H9 (cell line): ENCODE measurements around the gene SLC25A3. TPM values are rescaled to one million over a fixed set of nuclear protein-coding genes. Genes with fewer than 3 reads are reported as not detected.

Source experiments
- DNase-seq: peaks from one replicate; pipeline ENCODE4 v3.0.0-alpha.2; 2017
- H2AFZ ChIP-seq: one replicate; pipeline ENCODE4 v1.6.1; 2013; ENCODE audit warnings: mild to moderate bottlenecking, low read length, control low read depth, moderate library complexity
- H2AK5ac ChIP-seq: 2 replicates; pipeline ENCODE4 v1.6.1; 2013; ENCODE audit warnings: low read length, control low read depth, mixed read lengths; ENCODE audit not compliant: insufficient read length
- H2BK120ac ChIP-seq: one replicate; pipeline ENCODE4 v1.6.1; 2013; ENCODE audit warnings: low read depth, mild to moderate bottlenecking, low read length, control low read depth, inconsistent platforms; ENCODE audit not compliant: poor library complexity, severe bottlenecking
- H2BK12ac ChIP-seq: 2 replicates; pipeline ENCODE4 v1.6.1; 2013; ENCODE audit warnings: low read length, control low read depth, mixed read lengths, low read depth; ENCODE audit not compliant: insufficient read length
- H2BK15ac ChIP-seq: 2 replicates; pipeline ENCODE4 v1.6.1; 2013; ENCODE audit warnings: low read depth, low read length, control low read depth
- H2BK20ac ChIP-seq: one replicate; pipeline ENCODE4 v1.6.1; 2013; ENCODE audit warnings: low read depth, mild to moderate bottlenecking, low read length, control low read depth, inconsistent platforms; ENCODE audit not compliant: poor library complexity, severe bottlenecking
- H2BK5ac ChIP-seq: 2 replicates; pipeline ENCODE4 v1.6.1; 2013; ENCODE audit warnings: low read length, control low read depth, mixed read lengths; ENCODE audit not compliant: insufficient read length
- H3K14ac ChIP-seq: 2 replicates; pipeline ENCODE4 v1.6.1; 2013; ENCODE audit warnings: low read length, control low read depth; ENCODE audit not compliant: insufficient read depth
- H3K18ac ChIP-seq: 2 replicates; pipeline ENCODE4 v1.6.1; 2013; ENCODE audit warnings: low read depth, mild to moderate bottlenecking, mixed read lengths, low read length, control low read depth; ENCODE audit not compliant: insufficient read length
- H3K23ac ChIP-seq: 2 replicates; pipeline ENCODE4 v1.6.1; 2013; ENCODE audit warnings: low read length, control low read depth, mixed read lengths, low read depth; ENCODE audit not compliant: insufficient read length
- H3K23me2 ChIP-seq: 2 replicates; pipeline ENCODE4 v1.6.1; 2013; ENCODE audit warnings: low read depth, mild to moderate bottlenecking, mixed read lengths, low read length, control low read depth; ENCODE audit not compliant: insufficient read length, poor library complexity, severe bottlenecking
- H3K27ac ChIP-seq: 2 replicates; pipeline ENCODE4 v1.5.1; 2013; ENCODE audit warnings: low read length, control low read depth, mixed read lengths, low read depth; ENCODE audit not compliant: insufficient read length
- H3K27me3 ChIP-seq: 2 replicates; pipeline ENCODE4 v1.6.1; 2013; ENCODE audit warnings: low read length, control low read depth, inconsistent platforms; ENCODE audit not compliant: insufficient read depth
- H3K4ac ChIP-seq: 2 replicates; pipeline ENCODE4 v1.6.1; 2013; ENCODE audit warnings: low read depth, mild to moderate bottlenecking, control low read depth, inconsistent platforms, low read length, moderate library complexity
- H3K4me1 ChIP-seq: 2 replicates; pipeline ENCODE4 v1.6.1; 2013; ENCODE audit warnings: low read length, control low read depth, inconsistent platforms; ENCODE audit not compliant: insufficient read depth
- H3K4me2 ChIP-seq: 2 replicates; pipeline ENCODE4 v1.6.1; 2013; ENCODE audit warnings: low read length, control low read depth, mixed read lengths; ENCODE audit not compliant: insufficient read length, insufficient read depth
- H3K56ac ChIP-seq: 2 replicates; pipeline ENCODE4 v1.6.1; 2013; ENCODE audit warnings: low read depth, mild to moderate bottlenecking, mixed read lengths, low read length, control low read depth; ENCODE audit not compliant: insufficient read length
- H3K79me1 ChIP-seq: 2 replicates; pipeline ENCODE4 v1.6.1; 2013; ENCODE audit warnings: low read depth, mild to moderate bottlenecking, moderate library complexity, low read length, control low read depth, inconsistent platforms; ENCODE audit not compliant: insufficient read depth, poor library complexity, severe bottlenecking
- H3K79me2 ChIP-seq: 2 replicates; pipeline ENCODE4 v1.6.1; 2013; ENCODE audit warnings: low read length, control low read depth, inconsistent platforms; ENCODE audit not compliant: insufficient read depth
- H3K9ac ChIP-seq: 2 replicates; pipeline ENCODE4 v1.6.1; 2013; ENCODE audit warnings: low read length, control low read depth, mixed read lengths; ENCODE audit not compliant: insufficient read length; ENCODE audit errors: extremely low read depth
- H3K9me3 ChIP-seq: one replicate; pipeline ENCODE4 v1.6.1; 2013; ENCODE audit warnings: low read depth, low read length, inconsistent platforms; ENCODE audit not compliant: control insufficient read depth
- H3T11ph ChIP-seq: one replicate; pipeline ENCODE4 v1.6.1; 2013; ENCODE audit warnings: mild to moderate bottlenecking, low read length, control low read depth, inconsistent platforms
- H4K20me1 ChIP-seq: one replicate; pipeline ENCODE4 v1.6.1; 2013; ENCODE audit not compliant: control insufficient read depth, insufficient read length, insufficient read depth
- H4K5ac ChIP-seq: 2 replicates; pipeline ENCODE4 v1.6.1; 2013; ENCODE audit warnings: low read depth, mild to moderate bottlenecking, mixed read lengths, low read length, control low read depth; ENCODE audit not compliant: insufficient read length
- H4K8ac ChIP-seq: replicated peaks from 2 replicates; pipeline ENCODE4 v1.6.1; 2013; ENCODE audit warnings: low read length, control low read depth, mixed read lengths, low read depth; ENCODE audit not compliant: insufficient read length
- H4K91ac ChIP-seq: 2 replicates; pipeline ENCODE4 v1.6.1; 2013; ENCODE audit warnings: low read depth, mild to moderate bottlenecking, moderate library complexity, mixed read lengths, low read length, control low read depth; ENCODE audit not compliant: insufficient read length
- H3K27ac Mint-ChIP-seq, 3 experiments: 2 replicates in 2 of 3; 3 replicates in 1 of 3; pipeline ENCODE4 v1.8.0; 2020 to 2021; ENCODE audit warnings: mixed read lengths in 3 of 3, mild to moderate bottlenecking in 1 of 3, moderate library complexity in 1 of 3
- H3K27me3 Mint-ChIP-seq: 2 replicates; pipeline ENCODE4 v1.8.0; 2021; ENCODE audit warnings: low read depth, mild to moderate bottlenecking, moderate library complexity, mixed read lengths
- H3K36me3 Mint-ChIP-seq, 3 experiments: 2 replicates in 2 of 3; 3 replicates in 1 of 3; pipeline ENCODE4 v1.8.0; 2020 to 2021; ENCODE audit warnings: low read depth in 3 of 3, mixed read lengths in 3 of 3; ENCODE audit not compliant: insufficient read depth in 1 of 3
- H3K4me1 Mint-ChIP-seq, 2 experiments: 2 replicates each; pipeline ENCODE4 v1.8.0; 2020; ENCODE audit warnings: mixed read lengths in 2 of 2
- H3K4me3 Mint-ChIP-seq, 2 experiments: 2 replicates in 1 of 2; 3 replicates in 1 of 2; pipeline ENCODE4 v1.8.0; 2020 to 2021; ENCODE audit warnings: mild to moderate bottlenecking in 2 of 2, mixed read lengths in 2 of 2, moderate library complexity in 1 of 2
- H3K9me3 Mint-ChIP-seq, 2 experiments: 2 replicates in 1 of 2; 3 replicates in 1 of 2; pipeline ENCODE4 v1.8.0; 2020; ENCODE audit warnings: mild to moderate bottlenecking in 2 of 2, mixed read lengths in 2 of 2, moderate library complexity in 1 of 2
- WGBS: extraction: QIAGEN DNeasy Blood & Tissue Kit; methylation state at CpG from one replicate; pipeline ENCODE4 v1.1.7; 2013; ENCODE audit warnings: missing lambda C conversion rate, low lambda C conversion rate, mixed read lengths; ENCODE audit not compliant: insufficient read length; ENCODE audit errors: extremely low coverage; 5-methylcytosine and 5-hydroxymethylcytosine counted together
- total RNA-seq: library from RNA; stranded (reverse); gene quantifications from 2 replicates; pipeline ENCODE4 v1.2.1, GENCODE V29; 2021
- TF ChIP-seq, protein P1 (sequence below): fragments of 200-600 bp; sonication (generic); conservative IDR thresholded peaks from 3 replicates; pipeline ENCODE4 v1.8.0; 2021; ENCODE audit warnings: antibody characterized with exemption, mild to moderate bottlenecking

The SLC25A3 gene
- total RNA-seq, 1 experiment from 2014 or later: 673 TPM

DNA sequence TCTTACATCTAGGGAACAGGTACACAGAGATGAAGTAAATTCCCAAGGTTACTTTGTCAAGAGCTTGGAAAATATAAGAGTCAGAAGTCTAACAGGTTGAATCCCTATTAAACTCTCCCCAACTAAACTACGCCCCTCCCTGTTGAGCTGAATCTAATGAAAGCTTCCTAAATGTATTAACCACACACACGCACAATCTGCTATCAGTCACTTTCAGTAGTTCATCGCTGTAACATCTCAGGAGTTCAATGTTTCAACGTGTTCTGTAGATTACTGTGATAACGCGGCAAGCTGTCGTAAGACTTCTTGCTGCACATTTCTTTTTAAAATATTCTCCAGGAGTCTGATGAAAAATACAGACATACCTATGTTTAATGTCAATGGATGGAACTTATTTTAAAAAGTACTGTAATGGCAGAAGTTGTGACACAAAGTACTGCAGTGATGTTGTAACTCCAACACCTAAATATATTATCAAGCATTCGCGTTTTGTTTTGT lies 612 bp upstream of the SLC25A3 start:
- Histone ChIP-seq H3K23ac (no peak overlapping the region), H2AFZ (no peak overlapping the region), H4K5ac (no peak overlapping the region), H3K27ac (no peak overlapping the region), H4K20me1 (no peaks in the 10 kb centered on the region), H3K23me2 (peaks cover 3% of the 10 kb centered on the region), H2AK5ac (no peak overlapping the region), H2BK120ac (no peak overlapping the region), H2BK12ac (no peak overlapping the region), H3K18ac (peak overlapping the region; percentile 32), H3K4me2 (peak overlapping the region; percentile 64), H3K56ac (no peak overlapping the region), H4K91ac (no peak overlapping the region), H3K79me1 (no peaks in the 10 kb centered on the region), H3T11ph (no peak overlapping the region), H3K9ac (peak overlapping the region; percentile 59), H3K9me3 (no peaks in the 10 kb centered on the region), H3K14ac (no peak overlapping the region), H3K27me3 (no peaks in the 10 kb centered on the region), H2BK15ac (no peak overlapping the region), H2BK5ac (no peak overlapping the region), H3K79me2 (peaks cover 26% of the 10 kb centered on the region; the same call in 1 of the 2 replicates), H3K4me1 (no peaks in the 10 kb centered on the region), H4K8ac (no peak overlapping the region), H3K4ac (no peak overlapping the region), H2BK20ac (no peak overlapping the region)
- Mint-ChIP-seq H3K27me3 (no peaks in the 10 kb centered on the region), H3K27ac (peak overlapping the region; percentile 63 to 95 (median 78); a peak in 6 of 7 replicates), H3K9me3 (peaks cover 2% of the 10 kb centered on the region in 2 experiments; a peak in 1 of 5 replicates), H3K36me3 (peaks cover 31 to 37% (median 34%) of the 10 kb centered on the region in 3 experiments), H3K4me3 (peak overlapping the region; percentile 90 to 91), H3K4me1 (peaks cover 16 to 21% of the 10 kb centered on the region in 2 experiments)
- TF ChIP-seq, protein P1, sequence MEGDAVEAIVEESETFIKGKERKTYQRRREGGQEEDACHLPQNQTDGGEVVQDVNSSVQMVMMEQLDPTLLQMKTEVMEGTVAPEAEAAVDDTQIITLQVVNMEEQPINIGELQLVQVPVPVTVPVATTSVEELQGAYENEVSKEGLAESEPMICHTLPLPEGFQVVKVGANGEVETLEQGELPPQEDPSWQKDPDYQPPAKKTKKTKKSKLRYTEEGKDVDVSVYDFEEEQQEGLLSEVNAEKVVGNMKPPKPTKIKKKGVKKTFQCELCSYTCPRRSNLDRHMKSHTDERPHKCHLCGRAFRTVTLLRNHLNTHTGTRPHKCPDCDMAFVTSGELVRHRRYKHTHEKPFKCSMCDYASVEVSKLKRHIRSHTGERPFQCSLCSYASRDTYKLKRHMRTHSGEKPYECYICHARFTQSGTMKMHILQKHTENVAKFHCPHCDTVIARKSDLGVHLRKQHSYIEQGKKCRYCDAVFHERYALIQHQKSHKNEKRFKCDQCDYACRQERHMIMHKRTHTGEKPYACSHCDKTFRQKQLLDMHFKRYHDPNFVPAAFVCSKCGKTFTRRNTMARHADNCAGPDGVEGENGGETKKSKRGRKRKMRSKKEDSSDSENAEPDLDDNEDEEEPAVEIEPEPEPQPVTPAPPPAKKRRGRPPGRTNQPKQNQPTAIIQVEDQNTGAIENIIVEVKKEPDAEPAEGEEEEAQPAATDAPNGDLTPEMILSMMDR: no peak
- DNase-seq: no peak
- WGBS: no CpG with 5 or more reads among the region's 9 CpGs
